Activated T-helper 17 cell treated with anti-CD3 and anti-CD28 coated beads, Interleukin-2, amount 50 U/mL, for 72 hours (primary cell): Measurements from ENCODE around the gene AVPI1. TPM values are rescaled to one million over a fixed set of nuclear protein-coding genes. Genes with fewer than 3 reads are reported as not detected.
A peak's percentile ranks its signal among the peaks of the same experiment; 100 is the strongest.

ENCODE experiments used
- ATAC-seq: fragments of 150-1000 bp; cut with Tn5 transposase; replicated peaks from 2 replicates; pipeline ENCODE4 v1.10.0; 2021; ENCODE audit warnings: mild to moderate bottlenecking, moderate library complexity
- H3K27ac Mint-ChIP-seq: one replicate; pipeline ENCODE4 v1.8.0; 2022; ENCODE audit warnings: mixed read lengths
- H3K27me3 Mint-ChIP-seq: one replicate; pipeline ENCODE4 v1.8.0; 2022; ENCODE audit warnings: mixed read lengths
- H3K36me3 Mint-ChIP-seq: one replicate; pipeline ENCODE4 v1.8.0; 2022; ENCODE audit warnings: low read depth, mild to moderate bottlenecking, mixed read lengths
- H3K4me1 Mint-ChIP-seq: one replicate; pipeline ENCODE4 v1.8.0; 2022; ENCODE audit warnings: mixed read lengths
- H3K4me3 Mint-ChIP-seq: one replicate; pipeline ENCODE4 v1.8.0; 2022; ENCODE audit warnings: mild to moderate bottlenecking, mixed read lengths
- H3K9me3 Mint-ChIP-seq: one replicate; pipeline ENCODE4 v1.8.0; 2022; ENCODE audit warnings: mixed read lengths
- total RNA-seq, 2 donors: library from RNA; stranded (reverse); gene quantifications; one replicate each; pipeline ENCODE4 v1.2.3, GENCODE V29; 2022

Gene AVPI1, protein sequence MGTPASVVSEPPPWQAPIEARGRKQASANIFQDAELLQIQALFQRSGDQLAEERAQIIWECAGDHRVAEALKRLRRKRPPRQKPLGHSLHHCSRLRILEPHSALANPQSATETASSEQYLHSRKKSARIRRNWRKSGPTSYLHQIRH
- total RNA-seq, result 1 to 10 TPM; 1.5 to 1.9 TPM

DNA sequence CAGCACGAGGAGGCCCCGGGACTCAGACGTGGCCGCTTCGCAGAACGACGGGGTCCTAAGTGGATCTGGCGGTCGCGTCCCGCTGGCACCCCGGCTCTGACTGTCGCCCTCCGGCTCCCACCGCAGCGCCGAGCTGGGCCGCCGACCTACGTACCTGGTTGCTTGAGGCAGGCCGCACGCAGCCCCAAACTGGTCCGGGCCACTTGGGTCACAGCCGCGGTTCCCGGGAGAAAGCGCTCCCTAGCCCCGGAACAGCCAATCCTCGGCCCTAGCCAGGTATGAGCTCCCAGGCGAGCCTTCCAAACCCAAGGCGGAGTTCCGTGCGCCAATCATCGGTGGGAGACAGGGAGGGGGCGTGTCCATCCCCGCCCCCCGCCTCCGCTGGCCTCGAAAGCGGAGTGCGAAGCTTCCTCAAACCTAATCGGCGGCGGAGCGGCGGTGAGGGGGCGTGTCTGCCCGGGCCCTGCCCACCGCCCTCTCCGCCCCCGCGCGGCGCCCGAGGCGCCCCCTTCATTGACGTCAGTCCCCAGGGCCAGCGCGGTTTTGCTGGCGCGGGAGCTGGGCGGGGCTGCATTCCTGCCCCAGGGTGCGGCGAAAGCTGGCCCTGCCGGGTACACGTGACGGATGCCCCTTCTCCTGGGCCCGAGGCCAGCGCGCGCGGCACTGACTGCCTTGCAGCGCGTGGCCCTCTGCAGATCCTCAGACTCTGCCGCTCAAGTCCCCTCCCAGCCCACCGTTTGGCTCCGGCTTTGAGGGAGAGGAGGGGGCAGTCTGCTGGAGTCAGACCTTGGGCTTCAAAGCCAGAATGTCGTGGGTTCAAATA is at the start of gene AVPI1:
Gene AVPI1, minus strand, starts transcription at position 280 of the 823 bp plus-strand sequence. CDS start 7,336 bp downstream, outside the sequence.
- H3K9me3 Mint-ChIP-seq, result no peaks in the 10 kb centered on the region
- peak within 1 kb of the TSS; percentile 70 for H3K4me3 Mint-ChIP-seq
- H3K36me3 Mint-ChIP-seq, result no peaks in the 10 kb centered on the region
- H3K27me3 Mint-ChIP-seq, result no peaks in the 10 kb centered on the region
- ATAC-seq, result peak; percentile 92
- H3K4me1 Mint-ChIP-seq, result peaks cover 6% of the 10 kb centered on the region
- H3K27ac Mint-ChIP-seq, result peak within 1 kb of the TSS; percentile 12

DNA sequence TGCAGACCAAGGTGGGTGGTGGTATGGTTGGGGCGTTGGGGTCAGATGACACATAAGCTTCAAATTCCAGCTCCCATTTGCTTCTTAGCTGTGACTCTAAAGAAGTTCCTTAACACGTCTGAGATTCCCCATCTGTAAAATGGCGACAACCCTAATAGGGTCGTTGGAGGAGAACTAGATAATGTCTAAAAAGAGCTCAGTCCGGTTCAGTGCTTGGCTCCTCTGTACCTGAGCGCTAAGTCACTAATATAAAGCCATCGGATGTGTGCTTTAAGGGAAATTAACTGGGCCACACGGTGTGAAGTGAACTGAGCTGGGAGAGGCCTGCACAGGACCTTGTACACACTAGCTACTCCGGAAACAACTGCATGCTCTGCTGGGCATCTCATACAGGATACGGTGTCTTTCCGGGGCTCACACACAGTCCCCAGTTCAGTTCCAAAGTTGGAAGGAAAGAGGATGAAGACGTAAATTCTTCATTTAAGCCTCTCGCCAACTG is 49.4 kb upstream of the AVPI1 start:
- peak overlapping the region; percentile 90 for H3K4me3 Mint-ChIP-seq
- ATAC-seq, result peak; percentile 26
- no peaks in the 10 kb centered on the region for H3K27me3 Mint-ChIP-seq
- peaks cover 47% of the 10 kb centered on the region for H3K36me3 Mint-ChIP-seq
- no peaks in the 10 kb centered on the region for H3K9me3 Mint-ChIP-seq
- peak overlapping the region; percentile 90 for H3K27ac Mint-ChIP-seq
- H3K4me1 Mint-ChIP-seq, result peaks cover 27% of the 10 kb centered on the region

DNA sequence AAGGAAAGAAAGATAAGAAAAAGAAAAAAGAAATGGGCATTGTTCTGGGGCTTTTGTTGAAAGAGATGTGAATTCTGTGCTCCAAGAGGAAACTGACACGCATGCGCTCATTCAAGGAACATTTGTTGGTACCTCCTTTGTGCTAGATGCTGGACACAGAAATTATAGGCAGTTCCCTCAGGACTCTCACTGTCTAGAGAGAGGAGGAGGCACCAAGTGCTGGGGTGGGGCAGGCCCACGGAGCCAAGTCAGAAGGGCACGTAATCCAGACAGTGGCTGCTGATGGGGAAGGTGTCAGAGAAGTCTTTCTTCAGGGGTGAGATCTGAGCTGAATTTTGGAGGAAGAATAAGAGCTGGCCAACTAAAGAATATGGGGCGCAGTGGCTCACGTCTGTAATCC is 47.0 kb upstream of the AVPI1 start:
- no peaks in the 10 kb centered on the region for H3K9me3 Mint-ChIP-seq
- ATAC-seq, result no peak
- peaks cover 22% of the 10 kb centered on the region for H3K36me3 Mint-ChIP-seq
- H3K4me1 Mint-ChIP-seq, result peaks cover 14% of the 10 kb centered on the region
- no peak overlapping the region for H3K27ac Mint-ChIP-seq
- no peak overlapping the region for H3K4me3 Mint-ChIP-seq
- peaks cover 3% of the 10 kb centered on the region for H3K27me3 Mint-ChIP-seq

DNA sequence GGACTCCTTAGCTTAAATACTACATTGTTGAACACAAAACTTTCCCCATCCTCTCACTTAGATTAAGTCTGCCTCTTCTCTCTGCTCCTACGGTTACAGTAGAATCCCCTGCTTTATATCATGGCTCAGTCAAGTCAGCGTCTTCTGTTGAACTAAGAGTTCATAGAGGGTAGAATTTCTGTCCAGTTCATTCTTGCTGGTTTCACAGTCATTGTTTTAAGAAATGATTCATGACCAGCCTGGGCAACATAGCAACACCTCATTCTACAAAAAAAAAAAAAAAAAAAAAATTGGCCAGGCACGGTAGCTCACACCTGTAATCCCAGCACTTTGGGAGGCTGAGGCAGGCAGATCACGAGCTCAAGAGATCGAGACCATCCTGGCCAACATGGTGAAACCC is 46.2 kb upstream of the AVPI1 start:
- Mint-ChIP-seq H3K9me3 (no peaks in the 10 kb centered on the region), H3K4me3 (no peak overlapping the region), H3K27me3 (peaks cover 5% of the 10 kb centered on the region), H3K36me3 (peaks cover 15% of the 10 kb centered on the region), H3K4me1 (peaks cover 12% of the 10 kb centered on the region), H3K27ac (no peak overlapping the region)
- ATAC-seq, result no peak

DNA sequence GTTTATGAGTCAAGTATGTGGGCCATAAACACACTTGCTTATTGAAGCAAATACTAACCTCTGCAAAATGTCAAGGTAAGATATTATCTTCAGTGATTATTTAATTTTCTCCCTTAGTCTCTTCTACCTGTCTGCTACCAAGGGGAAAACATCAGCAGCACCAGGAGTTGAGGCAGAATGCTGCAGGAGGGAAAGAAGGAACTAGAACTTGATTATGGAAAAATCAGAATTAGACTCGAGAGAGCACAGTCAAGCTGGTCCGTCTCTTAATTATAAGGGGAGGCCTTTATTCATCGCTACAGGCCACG is 45.0 kb upstream of the AVPI1 start:
- Mint-ChIP-seq H3K27me3 (peaks cover 5% of the 10 kb centered on the region), H3K27ac (no peak overlapping the region), H3K36me3 (peaks cover 4% of the 10 kb centered on the region), H3K4me3 (no peak overlapping the region), H3K4me1 (peaks cover 4% of the 10 kb centered on the region), H3K9me3 (no peaks in the 10 kb centered on the region)
- no peak for ATAC-seq

DNA sequence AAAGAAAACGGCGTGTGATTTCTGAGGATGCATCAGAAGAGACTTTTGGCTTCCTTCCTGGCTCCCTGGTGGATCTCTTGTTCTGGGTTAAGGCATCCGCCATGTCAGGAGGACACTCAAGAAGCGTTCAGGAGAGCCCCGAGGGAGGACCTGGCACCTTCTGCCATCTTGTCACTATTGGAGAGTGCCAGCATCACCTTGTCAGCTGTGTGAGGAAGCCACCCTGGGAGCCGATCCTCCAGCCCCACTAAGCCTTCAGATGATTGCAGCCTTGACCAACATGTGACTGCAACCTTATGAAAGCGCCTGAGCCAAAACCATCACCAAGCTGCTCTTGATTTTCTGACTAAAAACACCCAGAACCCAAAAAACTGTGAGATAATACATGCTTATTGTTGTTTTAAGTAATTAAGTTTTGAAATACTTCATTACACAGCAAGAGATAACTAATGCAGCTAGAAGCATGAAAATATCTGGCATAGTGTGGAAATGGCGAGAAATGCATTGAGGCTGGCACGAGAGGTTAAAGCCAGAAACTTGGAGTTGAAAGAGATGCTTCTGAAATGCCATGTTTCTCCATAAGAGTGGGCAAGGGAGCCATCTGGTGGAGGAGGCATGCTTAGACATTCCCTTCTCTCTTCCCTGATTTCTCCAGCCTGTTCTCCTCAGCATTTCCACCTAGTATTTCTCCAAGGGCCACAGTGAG is 44.5 kb upstream of the AVPI1 start:
- H3K4me3 Mint-ChIP-seq, result no peak overlapping the region
- H3K27ac Mint-ChIP-seq, result no peak overlapping the region
- H3K9me3 Mint-ChIP-seq, result no peaks in the 10 kb centered on the region
- peaks cover 5% of the 10 kb centered on the region for H3K27me3 Mint-ChIP-seq
- H3K36me3 Mint-ChIP-seq, result no peaks in the 10 kb centered on the region
- peaks cover under 1% of the 10 kb centered on the region for H3K4me1 Mint-ChIP-seq
- ATAC-seq, result peak; percentile 53

DNA sequence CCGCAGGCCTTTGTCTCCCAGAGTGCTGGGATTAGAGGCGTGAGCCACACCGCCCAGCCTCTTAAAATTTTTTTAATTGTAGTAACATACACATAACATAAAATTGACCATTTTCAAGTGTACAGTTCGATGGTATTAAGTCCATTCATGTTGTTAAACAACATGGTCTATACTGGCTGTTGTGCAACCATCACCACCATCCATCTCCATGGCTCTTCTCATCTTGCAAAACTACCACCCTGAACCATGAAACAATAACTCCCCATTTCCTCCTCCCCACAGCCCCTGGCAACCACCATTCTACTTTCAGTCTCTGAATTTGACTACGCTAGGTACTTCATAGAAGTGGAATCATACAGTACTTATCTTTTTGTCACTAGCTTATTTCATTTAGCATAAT is 42.0 kb upstream of the AVPI1 start:
- no peaks in the 10 kb centered on the region for H3K4me1 Mint-ChIP-seq
- no peaks in the 10 kb centered on the region for H3K9me3 Mint-ChIP-seq
- H3K27me3 Mint-ChIP-seq, result peaks cover 5% of the 10 kb centered on the region
- H3K36me3 Mint-ChIP-seq, result no peaks in the 10 kb centered on the region
- H3K27ac Mint-ChIP-seq, result no peak overlapping the region
- ATAC-seq, result no peak
- H3K4me3 Mint-ChIP-seq, result no peak overlapping the region

DNA sequence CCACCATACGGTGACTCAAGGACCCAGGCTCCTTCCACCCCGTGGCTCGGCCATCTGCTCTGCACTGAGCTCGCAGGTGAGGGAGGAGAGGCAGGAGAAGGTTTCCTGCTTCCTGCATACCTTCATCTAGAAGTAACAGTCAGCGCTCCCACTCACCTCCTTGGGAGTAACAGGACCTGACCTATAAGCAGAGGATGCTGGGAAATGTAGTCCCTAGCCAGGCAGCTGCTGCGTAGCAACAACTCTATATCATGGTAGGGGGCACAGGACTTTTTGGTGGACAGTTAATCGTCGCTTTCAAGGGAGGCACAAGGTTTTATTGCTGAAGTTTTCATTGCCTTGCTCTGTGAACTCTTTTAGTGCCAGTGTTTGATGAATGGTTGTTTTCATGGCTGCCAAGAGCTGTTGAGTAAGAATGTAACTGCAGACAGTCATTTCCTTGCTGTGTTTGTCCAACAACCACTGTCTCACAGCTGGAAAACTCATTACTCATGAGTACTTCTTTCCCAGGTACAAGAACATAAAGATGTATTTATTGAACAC is 39.7 kb upstream of the AVPI1 start:
- peak; percentile 86 for ATAC-seq
- Mint-ChIP-seq H3K4me1 (no peaks in the 10 kb centered on the region), H3K36me3 (no peaks in the 10 kb centered on the region), H3K4me3 (peak overlapping the region; percentile 19), H3K27ac (peak overlapping the region; percentile 51), H3K27me3 (peaks cover 5% of the 10 kb centered on the region), H3K9me3 (no peaks in the 10 kb centered on the region)

DNA sequence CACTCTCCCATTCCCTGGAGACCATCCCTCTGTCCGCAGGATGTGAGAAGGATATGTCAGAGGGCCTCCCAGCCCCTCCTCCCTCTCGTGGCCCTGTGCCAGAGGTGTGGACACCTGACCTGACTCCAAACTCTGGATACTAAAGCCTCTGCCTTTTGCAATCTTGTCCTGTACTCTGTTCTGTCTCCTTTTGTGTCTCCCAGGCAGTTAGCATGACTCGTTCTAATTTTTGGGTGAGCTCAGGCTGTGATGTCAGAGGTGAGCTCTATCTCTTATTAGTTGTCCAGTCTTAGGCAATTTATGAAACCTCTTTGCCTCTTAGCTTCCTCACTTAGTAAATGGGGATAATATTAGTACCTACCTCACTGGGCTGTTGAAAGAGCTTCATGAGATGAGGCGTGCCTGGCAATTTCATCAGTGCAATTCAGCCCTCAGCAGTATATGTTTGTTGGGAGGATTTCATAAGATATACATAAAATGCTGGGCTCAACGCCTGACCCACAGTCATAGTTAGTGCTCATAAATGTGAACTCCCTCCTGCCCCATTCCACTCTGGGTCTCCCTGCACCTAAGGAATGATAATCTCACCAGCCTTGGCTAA is 37.4 kb upstream of the AVPI1 start:
- H3K27me3 Mint-ChIP-seq, result peaks cover 5% of the 10 kb centered on the region
- H3K4me3 Mint-ChIP-seq, result no peak overlapping the region
- no peak for ATAC-seq
- H3K9me3 Mint-ChIP-seq, result no peaks in the 10 kb centered on the region
- no peak overlapping the region for H3K27ac Mint-ChIP-seq
- H3K36me3 Mint-ChIP-seq, result no peaks in the 10 kb centered on the region
- H3K4me1 Mint-ChIP-seq, result no peaks in the 10 kb centered on the region

DNA sequence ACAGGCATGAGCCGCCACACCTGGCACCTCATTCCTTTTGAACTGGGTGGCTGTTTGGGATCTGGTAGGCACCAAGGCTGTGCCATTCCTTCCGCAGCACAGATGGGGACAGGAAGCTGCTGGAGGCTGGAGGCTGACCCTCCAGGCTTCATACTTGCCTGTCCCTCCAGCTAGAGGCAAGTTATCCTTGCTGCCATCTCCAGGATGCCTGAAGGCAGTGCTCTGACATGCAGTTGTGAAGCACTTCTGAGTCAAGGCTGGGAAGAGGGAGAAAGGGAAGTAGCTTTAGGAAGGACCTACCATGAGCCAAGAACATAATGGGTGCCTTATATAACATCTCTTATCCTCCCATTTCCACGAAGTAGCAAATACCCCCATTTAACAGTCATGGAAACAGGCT is 36.0 kb upstream of the AVPI1 start:
- H3K4me3 Mint-ChIP-seq, result no peak overlapping the region
- no peaks in the 10 kb centered on the region for H3K27me3 Mint-ChIP-seq
- no peaks in the 10 kb centered on the region for H3K4me1 Mint-ChIP-seq
- ATAC-seq, result no peak
- H3K36me3 Mint-ChIP-seq, result no peaks in the 10 kb centered on the region
- H3K27ac Mint-ChIP-seq, result no peak overlapping the region
- H3K9me3 Mint-ChIP-seq, result no peaks in the 10 kb centered on the region

DNA sequence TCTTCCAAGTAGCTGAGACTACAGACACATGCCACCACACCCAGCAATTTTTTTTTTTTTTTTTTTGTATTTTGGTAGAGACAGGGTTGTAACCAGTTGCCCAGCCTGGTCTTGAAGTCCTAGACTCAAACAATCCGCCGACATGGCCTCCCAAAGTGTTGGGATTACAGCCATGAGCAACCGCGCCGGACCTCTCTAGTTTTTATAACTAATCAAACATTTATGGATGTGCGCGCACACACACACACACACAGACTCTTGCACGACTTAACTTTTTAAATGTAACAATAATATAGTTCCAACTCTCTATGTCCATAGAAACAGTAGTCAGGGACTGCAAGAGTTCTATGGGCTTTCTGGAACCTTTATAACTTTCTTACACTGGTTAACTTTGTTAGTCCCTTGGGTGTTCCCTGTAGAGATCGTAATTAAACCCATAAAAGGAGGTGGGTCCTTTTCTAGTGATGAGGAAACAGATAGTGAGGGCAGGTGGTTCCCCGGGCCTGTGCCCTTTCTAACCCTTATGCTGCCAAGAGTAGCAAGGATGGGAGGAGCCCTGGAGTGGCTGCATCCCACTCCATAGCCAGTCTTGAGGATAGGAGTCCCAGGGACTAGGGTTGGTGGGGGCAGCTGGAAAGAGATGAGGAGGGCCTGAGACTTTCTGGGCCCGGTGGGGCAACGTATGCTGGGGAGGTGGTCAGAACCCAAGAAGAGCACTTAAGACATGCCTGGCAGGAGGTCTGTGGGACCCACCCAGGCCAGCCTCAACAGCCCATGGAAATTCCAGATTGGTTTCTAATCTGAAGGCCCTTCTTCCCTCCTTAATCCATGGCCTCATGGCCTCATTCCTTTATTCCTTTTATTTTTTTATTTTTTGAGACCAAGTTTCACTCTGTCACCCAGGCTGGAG is 35.1 kb upstream of the AVPI1 start:
- ATAC-seq, result no peak
- H3K4me1 Mint-ChIP-seq, result no peaks in the 10 kb centered on the region
- H3K9me3 Mint-ChIP-seq, result no peaks in the 10 kb centered on the region
- H3K27me3 Mint-ChIP-seq, result no peaks in the 10 kb centered on the region
- no peaks in the 10 kb centered on the region for H3K36me3 Mint-ChIP-seq
- no peak overlapping the region for H3K4me3 Mint-ChIP-seq
- H3K27ac Mint-ChIP-seq, result peak overlapping the region; percentile 72

DNA sequence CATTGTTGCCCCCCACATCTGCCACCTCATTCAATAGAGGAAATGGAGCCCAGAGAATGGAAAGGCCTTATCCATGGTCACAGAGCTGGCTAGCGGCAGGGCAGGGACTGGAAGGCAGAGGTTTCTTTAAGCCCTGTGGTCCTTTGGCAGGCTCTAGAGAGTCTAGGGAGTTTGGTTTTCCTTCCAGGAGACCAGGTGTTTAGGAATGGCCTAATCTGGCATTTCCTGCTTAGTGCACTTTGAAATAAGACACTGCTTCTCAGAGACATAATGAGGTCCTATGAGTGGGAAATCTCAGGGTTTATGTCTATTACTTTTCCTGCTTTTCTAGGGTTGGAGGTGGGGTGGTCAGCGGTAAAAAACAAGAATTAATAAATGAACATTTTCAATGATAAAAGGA is 32.6 kb upstream of the AVPI1 start:
- Mint-ChIP-seq H3K27me3 (no peaks in the 10 kb centered on the region), H3K27ac (no peak overlapping the region), H3K36me3 (no peaks in the 10 kb centered on the region), H3K9me3 (no peaks in the 10 kb centered on the region), H3K4me3 (no peak overlapping the region), H3K4me1 (no peaks in the 10 kb centered on the region)
- no peak for ATAC-seq

DNA sequence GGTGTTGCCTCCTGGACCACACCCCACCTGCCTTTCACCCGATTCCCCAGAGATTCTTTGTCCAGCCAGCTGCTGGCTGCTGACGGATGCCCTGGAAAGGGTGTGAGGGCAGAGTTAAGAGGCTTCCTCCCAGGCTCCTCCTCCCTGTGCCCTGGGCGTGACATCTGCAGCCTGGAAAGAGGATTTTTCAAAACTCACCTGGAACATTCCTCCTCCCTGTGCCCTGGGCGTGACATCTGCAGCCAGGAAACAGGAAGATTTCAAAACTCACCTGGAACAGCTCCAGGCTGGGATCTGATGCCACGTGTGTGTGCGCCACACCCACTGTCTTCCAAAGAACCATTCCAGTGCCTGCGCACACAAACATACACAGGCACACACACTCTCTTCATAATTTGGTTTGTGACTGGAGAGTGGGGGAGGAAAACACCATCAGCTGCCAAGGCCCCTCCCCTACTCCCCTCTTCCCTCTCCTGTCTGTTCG is 31.7 kb upstream of the AVPI1 start:
- no peaks in the 10 kb centered on the region for H3K9me3 Mint-ChIP-seq
- ATAC-seq, result no peak
- H3K4me3 Mint-ChIP-seq, result no peak overlapping the region
- no peak overlapping the region for H3K27ac Mint-ChIP-seq
- H3K36me3 Mint-ChIP-seq, result no peaks in the 10 kb centered on the region
- H3K4me1 Mint-ChIP-seq, result no peaks in the 10 kb centered on the region
- no peaks in the 10 kb centered on the region for H3K27me3 Mint-ChIP-seq
